ENCODE measurements around the gene OBP2A. TPM values are rescaled to one million over a fixed set of nuclear protein-coding genes. Genes with fewer than 3 reads are reported as not detected.

OBP2A gene
- total RNA-seq, 1 donor from 2014 or later, result not detected

GRCh38 chr9:135588886-135589595 lies 43.1 kb downstream of the OBP2A start:
- H3K27ac Mint-ChIP-seq (ENCODE audit: unreplicated experiment), result no peak overlapping the region
- H3K36me3 Mint-ChIP-seq (ENCODE audit: low read depth), result no peaks in the 10 kb centered on the region
- H3K4me1 Mint-ChIP-seq, result no peaks in the 10 kb centered on the region
- TF ChIP-seq CTCF (conservative IDR thresholded peaks at IDR 0.05), result no peak
- DNase-seq (ENCODE audit: low read depth, low spot score), result no peak
- H3K27me3 Mint-ChIP-seq (ENCODE audit: low read depth), result no peaks in the 10 kb centered on the region
- H3K9me3 Mint-ChIP-seq, result peaks cover 2% of the 10 kb centered on the region
- no peak overlapping the region for H3K4me3 Mint-ChIP-seq

GRCh38 chr9:135589596-135590485 lies 43.9 kb downstream of the OBP2A start:
- H3K9me3 Mint-ChIP-seq, result peaks cover 3% of the 10 kb centered on the region
- TF ChIP-seq CTCF (conservative IDR thresholded peaks at IDR 0.05), result no peak
- H3K4me3 Mint-ChIP-seq, result no peak overlapping the region
- H3K27ac Mint-ChIP-seq (ENCODE audit: unreplicated experiment), result peak overlapping the region; percentile 35
- H3K4me1 Mint-ChIP-seq, result no peaks in the 10 kb centered on the region
- H3K27me3 Mint-ChIP-seq (ENCODE audit: low read depth), result peaks cover under 1% of the 10 kb centered on the region
- no peaks in the 10 kb centered on the region for H3K36me3 Mint-ChIP-seq (ENCODE audit: low read depth)
- no peak for DNase-seq (ENCODE audit: low read depth, low spot score)

GRCh38 chr9:135590486-135591079 lies 44.7 kb downstream of the OBP2A start:
- TF ChIP-seq CTCF (conservative IDR thresholded peaks at IDR 0.05), result no peak
- Mint-ChIP-seq H3K4me1 (no peaks in the 10 kb centered on the region), H3K27me3 (ENCODE audit: low read depth) (peaks cover 3% of the 10 kb centered on the region), H3K36me3 (ENCODE audit: low read depth) (no peaks in the 10 kb centered on the region), H3K9me3 (peaks cover 8% of the 10 kb centered on the region), H3K27ac (ENCODE audit: unreplicated experiment) (no peak overlapping the region), H3K4me3 (no peak overlapping the region)
- no peak for DNase-seq (ENCODE audit: low read depth, low spot score)

GRCh38 chr9:135591506-135592330 lies 45.8 kb downstream of the OBP2A start:
- peaks cover 7% of the 10 kb centered on the region for H3K27me3 Mint-ChIP-seq (ENCODE audit: low read depth)
- DNase-seq (ENCODE audit: low read depth, low spot score), result no peak
- H3K4me1 Mint-ChIP-seq, result no peaks in the 10 kb centered on the region
- H3K4me3 Mint-ChIP-seq, result no peak overlapping the region
- H3K36me3 Mint-ChIP-seq (ENCODE audit: low read depth), result no peaks in the 10 kb centered on the region
- peaks cover 8% of the 10 kb centered on the region for H3K9me3 Mint-ChIP-seq
- no peak for TF ChIP-seq CTCF (conservative IDR thresholded peaks at IDR 0.05)
- no peak overlapping the region for H3K27ac Mint-ChIP-seq (ENCODE audit: unreplicated experiment)

- Mint-ChIP-seq H3K36me3 (ENCODE audit: low read depth) (no peaks in the 10 kb centered on the region), H3K9me3 (peaks cover 8% of the 10 kb centered on the region), H3K4me1 (no peaks in the 10 kb centered on the region), H3K4me3 (no peak overlapping the region), H3K27me3 (ENCODE audit: low read depth) (peaks cover 7% of the 10 kb centered on the region), H3K27ac (ENCODE audit: unreplicated experiment) (no peak overlapping the region)
- TF ChIP-seq CTCF (conservative IDR thresholded peaks at IDR 0.05), result no peak
- no peak for DNase-seq (ENCODE audit: low read depth, low spot score)
Measured at GRCh38 chr9:135592331-135592590, 46.3 kb downstream of the OBP2A start.
